Neural progenitor cell (in vitro differentiated cells): ENCODE results near the gene TMEM115.

ENCODE experiments used
- CTCF ChIP-seq: fragments of 200-600 bp; sonication (generic); IDR thresholded peaks from 2 replicates; pipeline ENCODE4 v1.5.1; 2017; ENCODE audit warnings: antibody characterized with exemption, mild to moderate bottlenecking
- EZH2phosphoT487 ChIP-seq: fragments of 200-600 bp; sonication (generic); IDR thresholded peaks from 2 replicates; pipeline ENCODE4 v1.6.1; 2017; ENCODE audit warnings: antibody characterized with exemption

DNA sequence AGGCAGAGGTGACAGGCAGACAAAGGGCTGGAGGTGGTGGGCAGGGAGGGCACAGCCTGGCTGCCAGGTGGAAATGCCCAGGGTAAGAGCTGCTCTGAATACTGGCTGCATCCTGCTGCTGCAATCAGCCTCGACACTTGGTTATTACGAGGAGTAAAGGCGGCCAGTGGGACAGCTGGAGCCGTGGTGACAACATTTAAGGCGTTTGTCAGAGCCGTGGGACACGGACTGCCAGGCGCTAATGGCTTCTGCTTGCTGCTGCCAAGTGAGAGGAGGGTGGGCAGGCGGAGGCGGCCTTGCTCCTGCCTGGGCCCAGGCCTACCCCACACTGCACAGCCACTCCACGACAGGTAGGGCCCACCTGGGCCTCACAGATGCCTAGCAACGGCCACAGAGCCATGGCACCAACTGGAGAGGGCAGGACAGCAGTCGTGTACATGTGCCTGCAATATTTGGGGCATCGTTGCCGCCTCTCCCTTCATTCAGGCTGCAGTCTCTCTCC, 49.2 kb upstream of the TMEM115 start:
- TF ChIP-seq CTCF (no peak), EZH2phosphoT487 (no peak)
